Skin of body (tissue), 3 donors: ENCODE data around the gene TECTB. TPM values are rescaled to one million over a fixed set of nuclear protein-coding genes. Genes with fewer than 3 reads are reported as not detected.

Experiments used
- DNase-seq: peaks from one replicate; lab custom pipeline; 2025; lab: John Stamatoyannopoulos, UW
- small RNA-seq: library from RNA; depleted of rRNA; stranded (forward); fragments of <200 nt; gene quantifications from one replicate; pipeline ENCODE3, GENCODE V24; 2014; ENCODE audit warnings: low replicate concordance
- total RNA-seq: library from RNA; depleted of rRNA; stranded (reverse); fragments of >200 nt; gene quantifications from one replicate; pipeline ENCODE4 v1.2.3, GENCODE V29; 2014

TECTB gene
- total RNA-seq, 1 donor from 2014 or later = not detected

DNA sequence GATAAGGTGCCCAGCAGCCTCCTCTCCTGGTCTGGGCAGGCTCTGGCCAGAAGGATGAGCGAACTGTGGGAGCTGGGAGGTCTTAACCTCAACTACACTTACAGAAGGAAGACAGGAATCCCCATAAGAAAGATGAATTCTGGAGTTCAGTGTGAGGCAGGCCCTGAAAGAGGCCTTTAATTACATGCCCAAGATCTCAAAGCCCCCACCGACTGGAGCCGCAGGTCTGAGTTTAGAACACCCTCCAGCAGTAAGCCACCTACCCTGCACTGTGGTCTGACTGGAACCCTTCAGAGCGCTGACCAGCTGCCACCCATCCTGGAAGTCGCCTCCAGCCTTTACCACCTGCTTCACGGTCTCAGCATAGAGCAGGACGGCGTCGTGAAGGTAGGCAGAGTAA, 62.5 kb downstream of the TECTB start:
- no peak for DNase-seq

DNA sequence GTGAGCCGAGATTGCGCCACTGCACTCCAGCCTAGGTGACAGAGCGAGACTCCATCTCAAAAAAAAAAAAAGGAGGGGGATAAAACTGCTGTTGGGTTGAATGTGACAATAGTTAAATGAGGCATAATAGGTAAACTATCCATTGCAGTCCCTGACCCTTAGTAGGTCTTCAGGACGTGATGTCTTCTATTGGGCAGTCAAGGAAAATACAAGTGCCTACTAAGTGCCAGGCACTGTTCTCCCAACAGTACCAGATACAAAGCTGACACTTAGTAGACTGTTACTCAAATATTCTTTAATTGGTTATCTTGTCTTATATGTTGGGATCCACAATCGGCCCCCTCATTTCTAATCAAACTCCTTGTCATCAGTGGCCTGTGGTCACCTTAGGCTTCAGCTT, 63.6 kb downstream of the TECTB start:
- no peak for DNase-seq

DNA sequence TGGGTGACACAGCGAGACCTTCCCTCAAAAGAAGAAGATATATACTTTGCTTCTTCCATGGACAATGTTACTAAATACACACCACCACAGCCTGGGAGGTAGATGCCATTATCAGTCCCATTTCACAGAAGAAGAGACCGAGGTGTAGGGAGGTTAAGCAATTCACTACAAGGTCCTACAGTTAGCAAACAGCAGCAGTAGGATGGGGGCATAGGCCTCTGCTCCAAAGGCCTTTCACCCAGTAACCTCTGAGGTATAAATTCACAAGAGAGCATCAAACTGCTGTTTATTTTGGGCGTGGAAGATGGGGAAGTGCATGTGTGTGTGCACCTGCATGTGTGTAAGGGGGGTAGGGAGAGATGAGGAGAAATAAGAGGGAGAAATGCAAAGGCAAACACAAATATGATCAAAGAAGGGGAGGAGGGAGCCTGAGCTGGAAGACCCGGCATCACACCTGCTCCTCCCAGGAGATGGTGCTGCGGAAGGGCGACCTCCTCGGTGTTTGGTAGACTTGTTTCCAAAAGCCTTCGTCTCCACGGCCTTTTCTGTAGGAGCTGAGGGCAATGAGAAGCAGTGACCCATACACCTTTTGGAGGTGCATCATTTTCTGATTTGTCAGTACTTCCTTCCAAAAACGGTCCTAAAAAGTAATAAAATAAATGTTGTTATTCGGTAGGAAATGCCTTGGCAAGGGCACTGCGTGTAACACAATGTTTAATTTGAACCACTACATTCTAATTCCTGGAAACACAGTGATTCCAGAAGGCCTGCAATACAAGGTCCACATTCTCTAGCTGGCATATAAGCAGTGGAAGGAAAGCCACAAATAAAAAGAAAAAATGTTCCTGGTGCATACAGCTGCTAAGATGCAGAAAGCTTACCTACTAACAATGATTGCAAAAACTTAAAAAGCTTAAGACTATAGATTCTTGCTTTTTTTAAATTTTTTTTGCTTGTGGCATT, 64.8 kb downstream of the TECTB start:
- no peak for DNase-seq

DNA sequence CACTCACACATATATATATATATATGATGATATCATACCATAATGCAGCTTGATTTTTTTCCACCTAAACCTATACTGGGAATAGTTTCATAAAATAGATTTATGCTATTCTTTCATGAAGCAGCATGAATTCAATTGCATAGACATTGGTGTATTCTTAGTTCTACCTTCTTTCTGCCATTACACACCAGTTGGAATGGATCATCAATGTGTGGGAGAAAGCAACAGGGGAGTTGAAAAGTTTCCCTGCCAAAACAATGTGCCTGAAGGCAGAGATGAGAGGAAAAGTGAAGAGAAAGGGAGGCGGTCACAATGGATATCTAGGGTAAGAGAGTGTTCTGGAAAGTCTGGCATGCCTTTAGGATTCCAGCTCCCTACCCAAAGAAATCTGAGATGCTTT, 65.6 kb downstream of the TECTB start:
- DNase-seq = no peak

- no peak for DNase-seq
These were observed 66.4 kb downstream of the TECTB start for GRCh38 chr10:112349521-112350085.

GRCh38 chr10:112351146-112351545, 67.9 kb downstream of the TECTB start:
- no peak for DNase-seq

- DNase-seq = no peak
These were observed 68.8 kb downstream of the TECTB start for GRCh38 chr10:112352044-112352443.

DNA sequence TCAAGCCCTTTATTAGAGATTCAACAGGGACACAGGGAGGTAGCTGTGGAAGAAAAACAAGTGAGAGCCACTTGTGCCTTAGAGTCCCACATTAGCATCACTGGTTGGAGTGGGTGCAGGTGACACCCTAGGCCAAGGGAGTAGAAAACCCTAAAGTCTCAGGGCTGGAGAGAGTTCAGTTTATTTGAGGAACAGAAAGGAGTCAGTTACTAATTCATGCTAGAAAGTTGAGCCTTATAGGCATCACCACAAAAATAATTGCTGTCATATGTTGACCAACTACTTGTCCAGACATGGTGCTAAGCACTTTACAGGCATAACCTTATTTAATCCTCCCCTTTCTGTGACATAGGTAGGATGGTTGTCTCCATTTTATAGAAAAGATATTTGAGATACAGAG, 69.8 kb downstream of the TECTB start:
- DNase-seq = no peak

Small RNA genes lying within 50 kb of the gene (small RNA-seq; reads per million reads assigned to genes)
- gene MIR6715A = 0.07 reads per million

Other genes with a start within 250 kb of the TECTB start
- 284 TPM for gene GPAM, start 99.6 kb upstream of the TECTB start, total RNA-seq
- 10.1 TPM for gene ACSL5, start 90.7 kb downstream of the TECTB start, total RNA-seq
- gene ZDHHC6, start 163.5 kb downstream of the TECTB start, total RNA-seq = 23.9 TPM
- 28.7 TPM for gene VTI1A, start 163.8 kb downstream of the TECTB start, total RNA-seq